GM12891 (cell line): ENCODE results near the gene KRTAP5-11.
"Not testable (repeated sequence)": the region's sequence is repeated elsewhere in the genome, so short reads cannot be mapped to it uniquely, and the experiment has no call there.

Experiments used
- POLR2A ChIP-seq: IDR thresholded peaks from 2 replicates; pipeline ENCODE4 v1.6.1; 2011; ENCODE audit warnings: low read depth, low read length, control low read depth
- POLR2AphosphoS5 ChIP-seq: IDR thresholded peaks from 2 replicates; pipeline ENCODE4 v1.6.1; 2011; ENCODE audit warnings: low read depth, low read length, control low read depth
- TAF1 ChIP-seq: IDR thresholded peaks from 2 replicates; pipeline ENCODE4 v1.6.1; 2011; ENCODE audit warnings: low read depth, low read length, control low read depth

DNA sequence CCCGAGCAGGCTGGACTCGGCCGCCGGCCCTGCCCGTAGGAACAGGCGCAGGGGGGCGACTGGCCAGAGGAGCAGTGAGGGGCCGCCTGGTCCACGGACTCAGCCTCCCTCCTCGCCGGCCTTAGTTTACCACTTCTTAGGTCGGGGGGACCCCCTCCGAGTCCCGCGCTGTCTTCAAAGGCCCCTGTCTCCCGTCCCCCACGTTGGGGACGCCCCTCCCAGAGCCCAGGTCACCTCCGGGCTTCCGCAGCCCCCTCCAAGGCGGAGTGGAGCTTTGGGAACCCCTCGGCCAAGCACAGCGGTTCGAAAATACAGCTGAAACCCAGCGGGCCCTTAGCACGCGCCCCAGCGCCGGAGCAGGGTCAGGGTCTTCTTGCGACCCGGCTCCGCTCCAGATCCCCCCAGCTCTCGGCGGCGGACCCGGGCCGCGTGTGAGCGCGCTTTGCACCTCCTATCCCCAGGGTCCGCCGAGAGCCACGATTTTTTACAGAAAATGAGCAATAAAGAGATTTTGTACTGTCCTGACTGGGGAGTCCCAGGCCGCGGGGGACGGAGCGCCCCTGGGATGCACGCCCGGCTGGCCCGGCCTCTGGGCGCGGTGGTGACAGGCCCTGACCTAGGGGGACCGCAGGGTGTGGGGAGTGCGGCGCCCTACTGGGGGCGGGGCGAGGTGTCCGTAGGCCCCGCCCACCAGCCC, 25.0 kb upstream of the KRTAP5-11 start:
- TF ChIP-seq POLR2A, POLR2AphosphoS5, TAF1: not testable (repeated sequence)
